ENCODE data around the gene MTHFR. TPM values are rescaled to one million over a fixed set of nuclear protein-coding genes. Genes with fewer than 3 reads are reported as not detected.
A peak's percentile ranks its signal among the peaks of the same experiment; 100 is the strongest.

MTHFR gene
- total RNA-seq, 1 donor from 2014 or later, result 47.9 TPM

GRCh38 chr1:11789126-11790067 is 16.4 kb downstream of the MTHFR start:
- Histone ChIP-seq H3K4me1 (peaks cover 78% of the 10 kb centered on the region), H3K9me3 (no peaks in the 10 kb centered on the region), H3K27ac (peak overlapping the region; percentile 99), H3K36me3 (peaks cover 0 to 19% of the 10 kb centered on the region in 2 donors), H3K4me3 (no peak overlapping the region), H3K27me3 (no peaks in the 10 kb centered on the region)
- intact Hi-C loops (cut with DNase I), result no loop called here
- TF ChIP-seq CTCF (IDR thresholded peaks at IDR 0.05) (no peak), POLR2A (IDR thresholded peaks at IDR 0.05) (no peak), POLR2AphosphoS5 (IDR thresholded peaks at IDR 0.05; ENCODE audit: insufficient read depth in 1 of 2, low read depth in 1 of 2) (no peak)
- no peak for DNase-seq (ENCODE audit: extremely low spot score in 2 of 2)

GRCh38 chr1:11788549-11789053 is 17.2 kb downstream of the MTHFR start:
- no peak for DNase-seq (ENCODE audit: extremely low spot score in 2 of 2)
- Histone ChIP-seq H3K9me3 (no peaks in the 10 kb centered on the region), H3K4me1 (peaks cover 80% of the 10 kb centered on the region), H3K27me3 (no peaks in the 10 kb centered on the region), H3K27ac (peak overlapping the region; percentile 99), H3K4me3 (no peak overlapping the region), H3K36me3 (peaks cover 0 to 11% of the 10 kb centered on the region in 2 donors)
- intact Hi-C loops (cut with DNase I), result no loop called here
- TF ChIP-seq POLR2AphosphoS5 (IDR thresholded peaks at IDR 0.05; ENCODE audit: insufficient read depth in 1 of 2, low read depth in 1 of 2) (no peak), CTCF (IDR thresholded peaks at IDR 0.05) (no peak), POLR2A (IDR thresholded peaks at IDR 0.05) (no peak)

- TF ChIP-seq POLR2AphosphoS5 (IDR thresholded peaks at IDR 0.05; ENCODE audit: insufficient read depth in 1 of 2, low read depth in 1 of 2) (peak in 1 of 2 donors; percentile 43), CTCF (IDR thresholded peaks at IDR 0.05) (no peak)
- Histone ChIP-seq H3K9me3 (no peaks in the 10 kb centered on the region), H3K4me3 (no peak overlapping the region), H3K4me1 (peaks cover 80% of the 10 kb centered on the region), H3K27me3 (no peaks in the 10 kb centered on the region), H3K36me3 (peaks cover 0 to 6% of the 10 kb centered on the region in 2 donors), H3K27ac (peak overlapping the region; percentile 99)
- intact Hi-C loops (cut with DNase I), result no loop called here
- DNase-seq (ENCODE audit: extremely low spot score in 2 of 2), result no peak
These were observed 17.8 kb downstream of the MTHFR start for GRCh38 chr1:11787804-11788436.

GRCh38 chr1:11787251-11787803 is 18.4 kb downstream of the MTHFR start:
- intact Hi-C loops (cut with DNase I), result no loop called here
- TF ChIP-seq POLR2AphosphoS5 (IDR thresholded peaks at IDR 0.05; ENCODE audit: insufficient read depth in 1 of 2, low read depth in 1 of 2) (peak; percentile 59 to 68), CTCF (IDR thresholded peaks at IDR 0.05) (no peak)
- H3K4me1 ChIP-seq, result peaks cover 80% of the 10 kb centered on the region
- peak overlapping the region in 1 of 2 donors; percentile 27 for H3K4me3 ChIP-seq
- peak overlapping the region; percentile 99 for H3K27ac ChIP-seq
- no peaks in the 10 kb centered on the region for H3K9me3 ChIP-seq
- H3K27me3 ChIP-seq, result no peaks in the 10 kb centered on the region
- peaks cover 0 to 5% of the 10 kb centered on the region in 2 donors for H3K36me3 ChIP-seq
- no peak for DNase-seq (ENCODE audit: extremely low spot score in 2 of 2)

All from vagina (tissue), 2 donors.